Vagina (tissue), 2 donors: ENCODE results near the gene PI4KA.

ENCODE experiments used
- POLR2A ChIP-seq, 2 donors: fragments of 450-650 bp; IDR thresholded peaks; one replicate each; pipeline ENCODE4 v1.6.1; 2017; ENCODE audit warnings: antibody characterized with exemption in 2 of 2, mild to moderate bottlenecking in 2 of 2, moderate library complexity in 2 of 2
- POLR2AphosphoS5 ChIP-seq, 2 donors: sonication (generic); formaldehyde crosslinking; IDR thresholded peaks; one replicate each; pipeline ENCODE4 v1.9.0; 2017; ENCODE audit warnings: antibody characterized with exemption in 2 of 2, mild to moderate bottlenecking in 2 of 2, low read depth in 1 of 2; ENCODE audit not compliant: insufficient read depth in 1 of 2
- TF ChIP-seq, protein P1 (sequence below), 3 experiments: fragments of 450-650 bp in 2 of 3; fragments of 200-600 bp in 1 of 3; sonication (generic) in 1 of 3; IDR thresholded peaks; one replicate each; pipeline ENCODE4 v1.5.1; 2017 to 2019; ENCODE audit warnings: antibody characterized with exemption in 3 of 3, mild to moderate bottlenecking in 2 of 3, moderate library complexity in 2 of 3

DNA sequence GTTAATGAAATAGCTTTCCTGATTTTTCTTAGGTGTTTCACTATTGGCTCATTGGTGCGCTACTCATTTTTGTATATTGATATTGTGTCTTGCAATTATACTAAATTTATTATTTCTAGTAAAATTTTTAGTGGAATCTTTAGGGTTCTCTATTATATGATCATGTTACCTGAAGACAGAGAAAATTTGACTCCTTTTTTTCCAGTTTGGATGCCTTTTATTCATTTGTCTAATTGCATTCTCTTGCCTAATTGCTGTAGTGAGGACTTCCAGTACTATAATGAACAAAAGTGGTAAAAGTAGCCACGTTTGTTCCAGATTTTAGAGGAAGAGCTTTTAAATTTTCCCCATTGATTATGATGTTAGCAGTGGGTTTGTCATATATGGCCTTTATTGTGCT lies 198.7 kb downstream of the PI4KA start:
- TF ChIP-seq, protein P1, sequence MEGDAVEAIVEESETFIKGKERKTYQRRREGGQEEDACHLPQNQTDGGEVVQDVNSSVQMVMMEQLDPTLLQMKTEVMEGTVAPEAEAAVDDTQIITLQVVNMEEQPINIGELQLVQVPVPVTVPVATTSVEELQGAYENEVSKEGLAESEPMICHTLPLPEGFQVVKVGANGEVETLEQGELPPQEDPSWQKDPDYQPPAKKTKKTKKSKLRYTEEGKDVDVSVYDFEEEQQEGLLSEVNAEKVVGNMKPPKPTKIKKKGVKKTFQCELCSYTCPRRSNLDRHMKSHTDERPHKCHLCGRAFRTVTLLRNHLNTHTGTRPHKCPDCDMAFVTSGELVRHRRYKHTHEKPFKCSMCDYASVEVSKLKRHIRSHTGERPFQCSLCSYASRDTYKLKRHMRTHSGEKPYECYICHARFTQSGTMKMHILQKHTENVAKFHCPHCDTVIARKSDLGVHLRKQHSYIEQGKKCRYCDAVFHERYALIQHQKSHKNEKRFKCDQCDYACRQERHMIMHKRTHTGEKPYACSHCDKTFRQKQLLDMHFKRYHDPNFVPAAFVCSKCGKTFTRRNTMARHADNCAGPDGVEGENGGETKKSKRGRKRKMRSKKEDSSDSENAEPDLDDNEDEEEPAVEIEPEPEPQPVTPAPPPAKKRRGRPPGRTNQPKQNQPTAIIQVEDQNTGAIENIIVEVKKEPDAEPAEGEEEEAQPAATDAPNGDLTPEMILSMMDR (IDR thresholded peaks at IDR 0.05) = no peak
- TF ChIP-seq POLR2A (IDR thresholded peaks at IDR 0.05) (no peak), POLR2AphosphoS5 (IDR thresholded peaks at IDR 0.05; ENCODE audit: insufficient read depth in 1 of 2, low read depth in 1 of 2) (no peak)
